Suprapubic skin (tissue), 4 donors: Measurements from ENCODE around the gene TOR1B. TPM values are rescaled to one million over a fixed set of nuclear protein-coding genes. Genes with fewer than 3 reads are reported as not detected.
"Not testable (repeated sequence)": the region's sequence is repeated elsewhere in the genome, so short reads cannot be mapped to it uniquely, and the experiment has no call there.

Experiments
- DNase-seq, 2 donors: peaks; one replicate each; pipeline ENCODE4 v3.0.0-alpha.2; 2019; ENCODE audit warnings: low spot score in 2 of 2
- H3K27ac ChIP-seq: fragments of 200-600 bp; sonication (generic); one replicate; pipeline ENCODE4 v1.5.1; 2019
- H3K27me3 ChIP-seq: fragments of 200-600 bp; sonication (generic); one replicate; pipeline ENCODE4 v1.5.1; 2019
- H3K36me3 ChIP-seq: fragments of 200-600 bp; sonication (generic); one replicate; pipeline ENCODE4 v1.5.1; 2019
- H3K4me1 ChIP-seq: fragments of 200-600 bp; sonication (generic); one replicate; pipeline ENCODE4 v1.5.1; 2019
- H3K4me3 ChIP-seq: fragments of 200-600 bp; sonication (generic); one replicate; pipeline ENCODE4 v1.5.1; 2019; ENCODE audit warnings: mild to moderate bottlenecking
- H3K9me3 ChIP-seq: fragments of 200-600 bp; sonication (generic); one replicate; pipeline ENCODE4 v1.5.1; 2019
- CTCF ChIP-seq, 2 donors: fragments of 200-600 bp in 1 of 2; fragments of 450-650 bp in 1 of 2; sonication (generic) in 1 of 2; IDR thresholded peaks; one replicate each; pipeline ENCODE4 v1.5.1; 2016 to 2019; ENCODE audit warnings: antibody characterized with exemption in 2 of 2, mild to moderate bottlenecking in 1 of 2, moderate library complexity in 1 of 2
- EP300 ChIP-seq: sonication (generic); formaldehyde crosslinking; IDR thresholded peaks from one replicate; pipeline ENCODE4 v1.6.1; 2017; ENCODE audit warnings: antibody characterized with exemption
- POLR2A ChIP-seq, 2 donors: fragments of 450-650 bp; IDR thresholded peaks; one replicate each; pipeline ENCODE4 v1.6.1; 2017; ENCODE audit warnings: antibody characterized with exemption in 2 of 2, mild to moderate bottlenecking in 2 of 2, moderate library complexity in 2 of 2
- POLR2AphosphoS5 ChIP-seq, 3 donors: sonication (generic); formaldehyde crosslinking; IDR thresholded peaks; one replicate each; pipeline ENCODE4 v1.6.1; 2017; ENCODE audit warnings: antibody characterized with exemption in 3 of 3
- WGBS: methylation state at CpG from one replicate; pipeline ENCODE4 v1.1.5; 2018; 5-methylcytosine and 5-hydroxymethylcytosine counted together
- total RNA-seq, 4 donors: library from RNA; depleted of rRNA; stranded (reverse); fragments of >200 nt; gene quantifications; one replicate each; pipeline ENCODE4 v1.1.0, GENCODE V29; 2016

TOR1B gene
- total RNA-seq, 4 donors from 2014 or later = 18.0 to 24.5 (median 20.8) TPM

- Histone ChIP-seq H3K9me3 (no peaks in the 10 kb centered on the region), H3K27ac (no peak overlapping the region), H3K4me1 (peaks cover 3% of the 10 kb centered on the region), H3K36me3 (no peaks in the 10 kb centered on the region), H3K4me3 (no peak overlapping the region), H3K27me3 (no peaks in the 10 kb centered on the region)
- 85% methylated on average over 10 of the region's 10 CpGs for WGBS
- TF ChIP-seq CTCF (IDR thresholded peaks at IDR 0.05) (no peak), EP300 (no peak), POLR2A (IDR thresholded peaks at IDR 0.05) (no peak), POLR2AphosphoS5 (IDR thresholded peaks at IDR 0.05) (no peak)
- DNase-seq = no peak
Observed at GRCh38 chr9:129786481-129786880, 16.5 kb upstream of the TOR1B start.

GRCh38 chr9:129794549-129794948 lies 8.4 kb upstream of the TOR1B start:
- TF ChIP-seq POLR2A (IDR thresholded peaks at IDR 0.05) (no peak), CTCF (IDR thresholded peaks at IDR 0.05) (no peak), EP300 (no peak), POLR2AphosphoS5 (IDR thresholded peaks at IDR 0.05) (no peak)
- H3K4me3 ChIP-seq = no peak overlapping the region
- H3K4me1 ChIP-seq = peaks cover 3% of the 10 kb centered on the region
- no peaks in the 10 kb centered on the region for H3K9me3 ChIP-seq
- no peaks in the 10 kb centered on the region for H3K27me3 ChIP-seq
- WGBS = 88% methylated on average over 8 of the region's 8 CpGs
- no peaks in the 10 kb centered on the region for H3K36me3 ChIP-seq
- DNase-seq = no peak
- H3K27ac ChIP-seq = no peak overlapping the region

GRCh38 chr9:129796029-129796428 lies 7.0 kb upstream of the TOR1B start:
- not testable (repeated sequence) for H3K27me3 ChIP-seq, H3K36me3 ChIP-seq, H3K9me3 ChIP-seq, DNase-seq, H3K4me3 ChIP-seq, H3K27ac ChIP-seq, H3K4me1 ChIP-seq
- WGBS = 78% methylated on average over 2 of the region's 2 CpGs

GRCh38 chr9:129798973-129799372 lies 4.0 kb upstream of the TOR1B start:
- WGBS = 65% methylated on average over 6 of the region's 6 CpGs
- DNase-seq = no peak
- Histone ChIP-seq H3K27ac (no peak overlapping the region), H3K27me3 (no peaks in the 10 kb centered on the region), H3K36me3 (no peaks in the 10 kb centered on the region), H3K4me1 (peaks cover 8% of the 10 kb centered on the region), H3K9me3 (no peaks in the 10 kb centered on the region), H3K4me3 (no peak overlapping the region)
- TF ChIP-seq POLR2AphosphoS5 (IDR thresholded peaks at IDR 0.05) = no peak
- no peak for TF ChIP-seq POLR2A (IDR thresholded peaks at IDR 0.05)
- no peak for TF ChIP-seq EP300
- no peak for TF ChIP-seq CTCF (IDR thresholded peaks at IDR 0.05)

GRCh38 chr9:129801504-129801903 lies 1.5 kb upstream of the TOR1B start:
- TF ChIP-seq POLR2AphosphoS5 (IDR thresholded peaks at IDR 0.05) (no peak), EP300 (no peak), CTCF (IDR thresholded peaks at IDR 0.05) (no peak), POLR2A (IDR thresholded peaks at IDR 0.05) (no peak)
- H3K27me3 ChIP-seq = no peaks in the 10 kb centered on the region
- no peak overlapping the region for H3K4me3 ChIP-seq
- 84% methylated on average over 17 of the region's 17 CpGs for WGBS
- no peaks in the 10 kb centered on the region for H3K36me3 ChIP-seq
- no peak overlapping the region for H3K27ac ChIP-seq
- H3K9me3 ChIP-seq = no peaks in the 10 kb centered on the region
- DNase-seq = no peak
- H3K4me1 ChIP-seq = peaks cover 16% of the 10 kb centered on the region

GRCh38 chr9:129803676-129804060 lies 684 bp downstream of the TOR1B start:
- Histone ChIP-seq H3K36me3 (peaks cover 9% of the 10 kb centered on the region), H3K27me3 (no peaks in the 10 kb centered on the region), H3K4me1 (peaks cover 16% of the 10 kb centered on the region), H3K9me3 (no peaks in the 10 kb centered on the region), H3K4me3 (peak overlapping the region; percentile 98), H3K27ac (peak overlapping the region; percentile 85)
- no peak for DNase-seq
- WGBS = 0% methylated on average over 11 of the region's 14 CpGs
- TF ChIP-seq CTCF (IDR thresholded peaks at IDR 0.05) (no peak), POLR2A (IDR thresholded peaks at IDR 0.05) (no peak), POLR2AphosphoS5 (IDR thresholded peaks at IDR 0.05) (no peak), EP300 (no peak)
